Measurements from ENCODE around the gene ARID3A.

ARID3A gene

GRCh38 chr19:898663-899062 is 27.2 kb upstream of the ARID3A start:
- Histone ChIP-seq H3K27me3 (no peaks in the 10 kb centered on the region), H3K4me1 (ENCODE audit: control insufficient read depth in 1 of 2, insufficient read depth in 1 of 2, low read depth in 1 of 2, low read length in 1 of 2) (peaks cover 9 to 29% of the 10 kb centered on the region in 2 experiments), H3K9me3 (no peaks in the 10 kb centered on the region), H3K27ac (peak overlapping the region; percentile 43), H3K4me3 (ENCODE audit: low read depth in 1 of 2, low read length in 1 of 2) (no peak overlapping the region), H3K36me3 (peaks cover 80% of the 10 kb centered on the region)
- no peak for TF ChIP-seq CTCF (IDR thresholded peaks at IDR 0.05)

GRCh38 chr19:899336-900042 is 26.3 kb upstream of the ARID3A start:
- peaks cover 88% of the 10 kb centered on the region for H3K36me3 ChIP-seq
- peak overlapping the region; percentile 43 for H3K27ac ChIP-seq

DNA sequence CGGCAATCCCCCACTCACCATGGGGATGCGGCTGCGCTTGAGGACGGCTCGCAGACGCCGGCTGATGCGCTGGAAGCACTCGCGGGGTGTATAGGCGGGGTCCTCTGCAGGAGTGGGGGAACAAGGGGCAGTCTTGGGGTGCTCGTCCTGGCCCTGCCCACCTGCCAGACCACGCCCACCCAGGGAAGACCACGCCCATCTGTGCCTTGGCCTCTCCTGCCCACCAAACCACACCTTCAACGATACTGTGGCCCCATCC is 25.9 kb upstream of the ARID3A start:
- H3K36me3 ChIP-seq: peaks cover 92% of the 10 kb centered on the region

More at GRCh38 chr19:899336-900042, 26.3 kb upstream of the ARID3A start:
- TF ChIP-seq CTCF (IDR thresholded peaks at IDR 0.05): no peak
- Histone ChIP-seq H3K4me1 (ENCODE audit: control insufficient read depth in 1 of 2, insufficient read depth in 1 of 2, low read depth in 1 of 2, low read length in 1 of 2) (peaks cover 6 to 21% of the 10 kb centered on the region in 2 experiments), H3K27me3 (no peaks in the 10 kb centered on the region), H3K4me3 (ENCODE audit: low read depth in 1 of 2, low read length in 1 of 2) (no peak overlapping the region), H3K9me3 (no peaks in the 10 kb centered on the region)

GRCh38 chr19:900302-901111 is 25.3 kb upstream of the ARID3A start:
- peaks cover 91% of the 10 kb centered on the region for H3K36me3 ChIP-seq
- no peak overlapping the region for H3K4me3 ChIP-seq (ENCODE audit: low read depth in 1 of 2, low read length in 1 of 2)
- no peaks in the 10 kb centered on the region for H3K9me3 ChIP-seq
- peaks cover 6 to 20% of the 10 kb centered on the region in 2 experiments for H3K4me1 ChIP-seq (ENCODE audit: control insufficient read depth in 1 of 2, insufficient read depth in 1 of 2, low read depth in 1 of 2, low read length in 1 of 2)
- TF ChIP-seq CTCF (IDR thresholded peaks at IDR 0.05): no peak
- no peaks in the 10 kb centered on the region for H3K27me3 ChIP-seq
- peak overlapping the region; percentile 43 for H3K27ac ChIP-seq

More for the DNA sequence above, 25.9 kb upstream of the ARID3A start:
- Histone ChIP-seq H3K4me3 (ENCODE audit: low read depth in 1 of 2, low read length in 1 of 2) (no peak overlapping the region), H3K4me1 (ENCODE audit: control insufficient read depth in 1 of 2, insufficient read depth in 1 of 2, low read depth in 1 of 2, low read length in 1 of 2) (peaks cover 6 to 20% of the 10 kb centered on the region in 2 experiments), H3K9me3 (no peaks in the 10 kb centered on the region), H3K27ac (peak overlapping the region; percentile 43), H3K27me3 (no peaks in the 10 kb centered on the region)
- TF ChIP-seq CTCF (IDR thresholded peaks at IDR 0.05): no peak

GRCh38 chr19:901216-902092 is 24.4 kb upstream of the ARID3A start:
- no peak for TF ChIP-seq CTCF (IDR thresholded peaks at IDR 0.05)
- Histone ChIP-seq H3K9me3 (no peaks in the 10 kb centered on the region), H3K36me3 (peaks cover 82% of the 10 kb centered on the region), H3K4me3 (ENCODE audit: low read depth in 1 of 2, low read length in 1 of 2) (no peak overlapping the region), H3K4me1 (ENCODE audit: control insufficient read depth in 1 of 2, insufficient read depth in 1 of 2, low read depth in 1 of 2, low read length in 1 of 2) (peaks cover 16 to 27% of the 10 kb centered on the region in 2 experiments), H3K27ac (peak overlapping the region; percentile 36), H3K27me3 (no peaks in the 10 kb centered on the region)
